Mesothelial cell of epicardium (in vitro differentiated cells): ENCODE results near the gene ATXN1. TPM values are rescaled to one million over a fixed set of nuclear protein-coding genes. Genes with fewer than 3 reads are reported as not detected.

Source experiments
- DNase-seq, 2 experiments: peaks; one replicate each; pipeline ENCODE4 v3.0.0; 2021; ENCODE audit warnings: low spot score in 2 of 2; ENCODE audit not compliant: unreplicated experiment in 2 of 2
- H3K27ac Mint-ChIP-seq: 2 replicates; pipeline ENCODE4 v1.8.0; 2021; ENCODE audit warnings: mixed read lengths
- H3K27me3 Mint-ChIP-seq: 2 replicates; pipeline ENCODE4 v1.8.0; 2021; ENCODE audit warnings: low read depth, mixed read lengths
- H3K36me3 Mint-ChIP-seq: 2 replicates; pipeline ENCODE4 v1.8.0; 2021; ENCODE audit warnings: mixed read lengths
- H3K4me1 Mint-ChIP-seq: 2 replicates; pipeline ENCODE4 v1.8.0; 2021; ENCODE audit warnings: mixed read lengths
- H3K4me3 Mint-ChIP-seq: 2 replicates; pipeline ENCODE4 v1.8.0; 2021; ENCODE audit warnings: mild to moderate bottlenecking, moderate library complexity, mixed read lengths
- H3K9me3 Mint-ChIP-seq: 2 replicates; pipeline ENCODE4 v1.8.0; 2021; ENCODE audit warnings: mixed read lengths
- CTCF ChIP-seq: fragments of 200-600 bp; sonication (generic); IDR thresholded peaks from one replicate; pipeline ENCODE4 v1.5.0; 2021; ENCODE audit warnings: antibody characterized with exemption; ENCODE audit not compliant: unreplicated experiment
- total RNA-seq: library from RNA; stranded (reverse); gene quantifications from 3 replicates; pipeline ENCODE4 v1.2.1, GENCODE V29; 2021

Gene ATXN1
- total RNA-seq, 1 donor from 2014 or later = 59.5 TPM

GRCh38 chr6:16419636-16420336, 341.5 kb downstream of the ATXN1 start:
- no peak for DNase-seq
- no peaks in the 10 kb centered on the region for H3K9me3 Mint-ChIP-seq
- no peak for TF ChIP-seq CTCF
- H3K36me3 Mint-ChIP-seq = no peaks in the 10 kb centered on the region
- peaks cover 25% of the 10 kb centered on the region for H3K4me1 Mint-ChIP-seq
- no peak overlapping the region for H3K27ac Mint-ChIP-seq
- H3K4me3 Mint-ChIP-seq = no peak overlapping the region
- no peaks in the 10 kb centered on the region for H3K27me3 Mint-ChIP-seq

- no peak for DNase-seq
- H3K36me3 Mint-ChIP-seq = no peaks in the 10 kb centered on the region
- H3K4me3 Mint-ChIP-seq = no peak overlapping the region
- no peak for TF ChIP-seq CTCF
- no peak overlapping the region for H3K27ac Mint-ChIP-seq
- H3K27me3 Mint-ChIP-seq = no peaks in the 10 kb centered on the region
- peaks cover 32% of the 10 kb centered on the region for H3K4me1 Mint-ChIP-seq
- H3K9me3 Mint-ChIP-seq = no peaks in the 10 kb centered on the region
These were observed 343.1 kb downstream of the ATXN1 start for GRCh38 chr6:16418151-16418550.

GRCh38 chr6:16415677-16416076, 345.6 kb downstream of the ATXN1 start:
- no peak for TF ChIP-seq CTCF
- DNase-seq = no peak
- peaks cover 26% of the 10 kb centered on the region for H3K4me1 Mint-ChIP-seq
- no peaks in the 10 kb centered on the region for H3K36me3 Mint-ChIP-seq
- no peak overlapping the region for H3K27ac Mint-ChIP-seq
- H3K4me3 Mint-ChIP-seq = no peak overlapping the region
- H3K9me3 Mint-ChIP-seq = no peaks in the 10 kb centered on the region
- no peaks in the 10 kb centered on the region for H3K27me3 Mint-ChIP-seq

GRCh38 chr6:16414205-16414604, 347.1 kb downstream of the ATXN1 start:
- Mint-ChIP-seq H3K27me3 (no peaks in the 10 kb centered on the region), H3K27ac (no peak overlapping the region), H3K9me3 (no peaks in the 10 kb centered on the region), H3K4me1 (peaks cover 23% of the 10 kb centered on the region), H3K36me3 (no peaks in the 10 kb centered on the region), H3K4me3 (no peak overlapping the region)
- no peak for TF ChIP-seq CTCF
- DNase-seq = no peak

- Mint-ChIP-seq H3K27ac (no peak overlapping the region), H3K27me3 (no peaks in the 10 kb centered on the region), H3K4me3 (no peak overlapping the region), H3K36me3 (no peaks in the 10 kb centered on the region), H3K4me1 (peaks cover 23% of the 10 kb centered on the region), H3K9me3 (no peaks in the 10 kb centered on the region)
- no peak for TF ChIP-seq CTCF
- DNase-seq = no peak
These were observed 347.9 kb downstream of the ATXN1 start for GRCh38 chr6:16413399-16413798.
